Endothelial cell (in vitro differentiated cells): Measurements from ENCODE around the gene MYH9. TPM values are rescaled to one million over a fixed set of nuclear protein-coding genes. Genes with fewer than 3 reads are reported as not detected.

Experiments
- DNase-seq: peaks from one replicate; pipeline ENCODE4 v3.0.0; 2021; ENCODE audit warnings: low spot score
- H3K27ac Mint-ChIP-seq: one replicate; pipeline ENCODE4 v1.8.0; 2021; ENCODE audit warnings: mixed read lengths, inconsistent platforms; ENCODE audit not compliant: unreplicated experiment
- H3K27me3 Mint-ChIP-seq: one replicate; pipeline ENCODE4 v1.8.0; 2021; ENCODE audit warnings: mild to moderate bottlenecking, moderate library complexity, mixed read lengths, inconsistent platforms; ENCODE audit not compliant: unreplicated experiment
- H3K36me3 Mint-ChIP-seq: one replicate; pipeline ENCODE4 v1.8.0; 2021; ENCODE audit warnings: mild to moderate bottlenecking, low read depth, mixed read lengths, inconsistent platforms; ENCODE audit not compliant: unreplicated experiment
- H3K4me1 Mint-ChIP-seq: one replicate; pipeline ENCODE4 v1.8.0; 2021; ENCODE audit warnings: mild to moderate bottlenecking, mixed read lengths, inconsistent platforms; ENCODE audit not compliant: unreplicated experiment
- H3K4me3 Mint-ChIP-seq: one replicate; pipeline ENCODE4 v1.8.0; 2021; ENCODE audit warnings: mild to moderate bottlenecking, mixed read lengths, inconsistent platforms; ENCODE audit not compliant: unreplicated experiment
- H3K9me3 Mint-ChIP-seq: one replicate; pipeline ENCODE4 v1.8.0; 2021; ENCODE audit warnings: mixed read lengths, inconsistent platforms; ENCODE audit not compliant: unreplicated experiment
- CTCF ChIP-seq: fragments of 200-600 bp; sonication (generic); IDR thresholded peaks from one replicate; pipeline ENCODE4 v1.5.0; 2021; ENCODE audit warnings: antibody characterized with exemption; ENCODE audit not compliant: unreplicated experiment
- total RNA-seq: library from RNA; stranded (reverse); fragmentation: NEBNext Ultra II Directional; extraction: Animal tissue kit (Norgen Biotek cat#: 25700); gene quantifications from one replicate; pipeline ENCODE4 v1.2.1, GENCODE V29; 2021; ENCODE audit not compliant: unreplicated experiment

MYH9 gene
- total RNA-seq, 1 donor from 2014 or later = 931 TPM

GRCh38 chr22:36333644-36334043, 54.1 kb downstream of the MYH9 start:
- Mint-ChIP-seq H3K27me3 (peaks cover 41% of the 10 kb centered on the region), H3K27ac (peak overlapping the region; percentile 100), H3K9me3 (peaks cover 4% of the 10 kb centered on the region), H3K4me3 (peak overlapping the region; percentile 77), H3K36me3 (peaks cover 60% of the 10 kb centered on the region), H3K4me1 (peaks cover 82% of the 10 kb centered on the region)
- no peak for DNase-seq
- no peak for TF ChIP-seq CTCF

DNA sequence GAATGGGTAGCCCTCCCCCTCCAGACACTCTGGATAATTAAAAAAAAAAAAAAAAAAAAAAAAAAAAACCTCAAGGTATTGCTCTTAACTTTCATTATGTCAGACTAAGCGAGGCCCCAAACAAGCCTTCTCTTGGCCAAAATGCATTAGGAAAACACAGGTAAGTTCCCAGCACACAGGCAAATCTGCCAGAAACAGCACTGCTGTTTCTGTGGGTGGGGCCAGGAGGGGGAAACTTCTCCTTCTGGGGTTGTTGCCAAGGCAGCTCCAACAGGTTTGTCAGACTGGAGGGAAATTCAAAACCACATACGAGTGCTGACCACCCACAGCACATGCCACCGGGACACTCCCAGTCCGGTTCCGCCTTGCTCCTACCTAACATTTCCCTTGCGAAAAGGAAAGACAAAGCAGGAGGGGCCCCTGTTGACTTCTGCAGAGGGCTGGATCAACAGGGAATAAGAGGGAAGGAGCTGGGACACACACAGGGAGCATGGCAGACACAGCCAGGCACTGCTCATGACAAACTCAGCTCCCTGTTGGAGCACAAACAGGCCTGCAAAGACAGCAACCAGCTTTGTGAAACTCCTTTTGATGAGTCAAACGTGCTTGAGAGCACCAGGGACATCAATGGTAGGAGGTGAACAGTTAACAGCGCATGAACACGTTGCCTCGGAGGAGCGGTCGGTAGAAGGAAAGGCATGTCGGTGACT, 55.0 kb downstream of the MYH9 start:
- Mint-ChIP-seq H3K27ac (peak overlapping the region; percentile 100), H3K9me3 (peaks cover 4% of the 10 kb centered on the region), H3K4me1 (peaks cover 90% of the 10 kb centered on the region), H3K4me3 (peak overlapping the region; percentile 77), H3K36me3 (peaks cover 68% of the 10 kb centered on the region), H3K27me3 (peaks cover 45% of the 10 kb centered on the region)
- peak; percentile 18 for DNase-seq
- no peak for TF ChIP-seq CTCF

DNA sequence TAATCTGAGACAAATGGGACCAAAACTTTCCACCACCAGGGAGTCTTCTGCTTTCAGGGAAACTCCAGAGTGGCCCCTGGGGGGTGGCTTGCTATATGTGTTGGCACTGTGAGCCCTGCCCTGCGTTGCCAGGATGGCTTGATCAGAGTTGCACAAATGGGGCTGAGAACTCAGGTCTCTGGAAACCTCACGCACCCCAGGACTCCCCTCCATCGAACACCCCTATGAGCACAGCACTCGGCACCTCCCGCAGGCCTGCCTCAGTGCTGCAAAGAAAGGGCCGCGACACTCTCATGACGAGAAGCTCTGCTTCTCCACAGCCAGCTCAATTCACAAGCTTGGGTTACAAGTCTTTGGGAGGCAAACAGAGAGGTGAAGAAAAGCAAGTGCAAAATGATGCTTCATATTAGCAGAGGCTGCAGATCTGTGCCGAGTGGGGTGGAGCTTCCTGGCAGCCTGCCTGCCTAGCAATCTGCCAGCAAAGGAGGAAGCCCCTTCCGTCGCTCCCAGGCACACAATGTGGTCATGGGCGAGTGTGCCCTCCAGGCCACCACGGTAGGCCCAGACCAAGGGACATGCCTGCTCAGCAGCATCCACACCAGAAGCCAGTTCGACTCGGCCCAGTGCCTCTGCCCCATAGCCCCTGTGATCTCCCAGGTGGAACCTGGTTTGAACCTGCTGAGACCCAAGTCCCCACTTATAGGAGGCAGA, 55.7 kb downstream of the MYH9 start:
- Mint-ChIP-seq H3K4me1 (peaks cover 92% of the 10 kb centered on the region), H3K36me3 (peaks cover 73% of the 10 kb centered on the region), H3K9me3 (peaks cover 4% of the 10 kb centered on the region), H3K4me3 (peak overlapping the region; percentile 37), H3K27me3 (peaks cover 50% of the 10 kb centered on the region), H3K27ac (peak overlapping the region; percentile 100)
- peak; percentile 22 for DNase-seq
- no peak for TF ChIP-seq CTCF

GRCh38 chr22:36331306-36331911, 56.4 kb downstream of the MYH9 start:
- Mint-ChIP-seq H3K9me3 (peaks cover 4% of the 10 kb centered on the region), H3K27me3 (peaks cover 51% of the 10 kb centered on the region), H3K27ac (peak overlapping the region; percentile 100), H3K4me3 (peak overlapping the region; percentile 37), H3K36me3 (peaks cover 73% of the 10 kb centered on the region), H3K4me1 (peaks cover 88% of the 10 kb centered on the region)
- DNase-seq = peak; percentile 52
- no peak for TF ChIP-seq CTCF
